HEK293 (cell line): ENCODE data around the gene C2CD2.

Source experiments
- CTCF ChIA-PET: fragments of 350-600 bp; formaldehyde crosslinking; extraction: SDS; loops from one replicate; lab custom pipeline; 2021; ENCODE audit warnings: antibody characterized with exemption; lab: Yijun Ruan, JAX
- POLR2A ChIA-PET: fragments of 300-600 bp; formaldehyde crosslinking; extraction: SDS; loops from one replicate; lab custom pipeline; 2020; ENCODE audit warnings: antibody characterized with exemption, inconsistent platforms; lab: Yijun Ruan, JAX
- H3K27ac ChIP-seq: fragments of 200-500 bp; sonication (Bioruptor generic); 2 replicates; pipeline ENCODE4 v1.5.1; 2014; ENCODE audit warnings: low read depth, low read length, control low read depth, inconsistent platforms; ENCODE audit errors: extremely low read depth
- H3K36me3 ChIP-seq, 2 experiments: fragments of 200-500 bp in 1 of 2; sonication (Bioruptor generic) in 1 of 2; 1 replicate in 1 of 2; 2 replicates in 1 of 2; pipeline ENCODE4 v1.5.1; 2014 to 2017; ENCODE audit warnings: inconsistent platforms in 2 of 2, low read length in 2 of 2; ENCODE audit not compliant: control insufficient read depth in 2 of 2, insufficient read depth in 1 of 2
- H3K4me1 ChIP-seq: fragments of 200-500 bp; sonication (Bioruptor generic); 2 replicates; pipeline ENCODE4 v1.5.1; 2014; ENCODE audit warnings: mild to moderate bottlenecking, low read length, inconsistent platforms; ENCODE audit not compliant: control insufficient read depth, insufficient read depth
- H3K4me3 ChIP-seq: 2 replicates; pipeline ENCODE4 v1.5.1; 2011; ENCODE audit warnings: low read depth, mild to moderate bottlenecking, control low read depth, low read length, moderate library complexity
- H3K9me3 ChIP-seq: fragments of 200-500 bp; sonication (Bioruptor generic); 2 replicates; pipeline ENCODE4 v1.5.1; 2014; ENCODE audit warnings: low read depth, low read length, inconsistent platforms; ENCODE audit not compliant: control insufficient read depth, insufficient read depth
- GFI1B ChIP-seq: fragments of 450-650 bp; formaldehyde crosslinking; IDR thresholded peaks from 2 replicates; pipeline ENCODE4 v1.5.1; 2016; ENCODE audit warnings: missing biosample characterization, missing genetic modification characterization
- GLIS2 ChIP-seq: fragments of 450-650 bp; formaldehyde crosslinking; IDR thresholded peaks from 2 replicates; pipeline ENCODE4 v1.5.1; 2016; ENCODE audit warnings: missing biosample characterization, missing genetic modification characterization
- IKZF3 ChIP-seq: fragments of 450-650 bp; IDR thresholded peaks from 2 replicates; pipeline ENCODE4 v1.5.0; 2018; ENCODE audit warnings: missing biosample characterization, mild to moderate bottlenecking, missing genetic modification characterization, moderate library complexity
- KLF9 ChIP-seq: fragments of 450-650 bp; formaldehyde crosslinking; IDR thresholded peaks from 2 replicates; pipeline ENCODE4 v1.5.1; 2016; ENCODE audit warnings: missing biosample characterization, missing genetic modification characterization, low read depth
- SETDB1 ChIP-seq: IDR thresholded peaks from one replicate; pipeline ENCODE4 v1.6.1; 2017; ENCODE audit warnings: mild to moderate bottlenecking, low read length, moderate library complexity, mixed read lengths; ENCODE audit not compliant: insufficient read length
- ZBTB17 ChIP-seq: fragments of 450-650 bp; formaldehyde crosslinking; IDR thresholded peaks from 2 replicates; pipeline ENCODE4 v1.5.1; 2016; ENCODE audit warnings: missing biosample characterization, missing genetic modification characterization
- ZBTB20 ChIP-seq: fragments of 450-650 bp; formaldehyde crosslinking; IDR thresholded peaks from 2 replicates; pipeline ENCODE4 v1.5.1; 2016; ENCODE audit warnings: missing biosample characterization, missing genetic modification characterization
- ZBTB21 ChIP-seq: fragments of 450-650 bp; formaldehyde crosslinking; IDR thresholded peaks from 2 replicates; pipeline ENCODE4 v1.5.1; 2017; ENCODE audit warnings: missing biosample characterization, missing genetic modification characterization
- ZFHX2 ChIP-seq: fragments of 450-650 bp; formaldehyde crosslinking; conservative IDR thresholded peaks from 2 replicates; pipeline ENCODE4 v1.5.1; 2016; ENCODE audit warnings: missing biosample characterization, missing genetic modification characterization
- ZNF121 ChIP-seq: fragments of 450-650 bp; formaldehyde crosslinking; IDR thresholded peaks from 2 replicates; pipeline ENCODE4 v1.5.1; 2016; ENCODE audit warnings: missing biosample characterization, missing genetic modification characterization
- ZNF133 ChIP-seq: fragments of 450-650 bp; formaldehyde crosslinking; IDR thresholded peaks from 2 replicates; pipeline ENCODE4 v1.5.1; 2016; ENCODE audit warnings: missing biosample characterization, missing genetic modification characterization
- ZNF146 ChIP-seq: fragments of 450-650 bp; formaldehyde crosslinking; IDR thresholded peaks from 2 replicates; pipeline ENCODE4 v1.5.1; 2016; ENCODE audit warnings: missing biosample characterization, missing genetic modification characterization
- ZNF174 ChIP-seq: fragments of 450-650 bp; formaldehyde crosslinking; IDR thresholded peaks from 2 replicates; pipeline ENCODE4 v1.5.0; 2017; ENCODE audit warnings: missing biosample characterization, mild to moderate bottlenecking, missing genetic modification characterization
- ZNF248 ChIP-seq: fragments of 450-650 bp; formaldehyde crosslinking; IDR thresholded peaks from 2 replicates; pipeline ENCODE4 v1.5.1; 2017; ENCODE audit warnings: missing biosample characterization, missing genetic modification characterization
- ZNF473 ChIP-seq: fragments of 450-650 bp; formaldehyde crosslinking; IDR thresholded peaks from 2 replicates; pipeline ENCODE4 v1.5.1; 2017; ENCODE audit warnings: missing biosample characterization, missing genetic modification characterization
- ZNF510 ChIP-seq: fragments of 450-650 bp; formaldehyde crosslinking; IDR thresholded peaks from 2 replicates; pipeline ENCODE4 v1.5.1; 2018; ENCODE audit warnings: mild to moderate bottlenecking, missing genetic modification characterization, missing biosample characterization; ENCODE audit not compliant: insufficient replicate concordance
- ZNF514 ChIP-seq: fragments of 450-650 bp; formaldehyde crosslinking; IDR thresholded peaks from 2 replicates; pipeline ENCODE4 v1.5.1; 2016; ENCODE audit warnings: missing biosample characterization, missing genetic modification characterization
- ZNF549 ChIP-seq: fragments of 450-650 bp; IDR thresholded peaks from 2 replicates; pipeline ENCODE4 v1.5.1; 2018; ENCODE audit warnings: missing biosample characterization, missing genetic modification characterization, mild to moderate bottlenecking, inconsistent platforms, moderate library complexity
- ZNF560 ChIP-seq: fragments of 450-650 bp; formaldehyde crosslinking; IDR thresholded peaks from 2 replicates; pipeline ENCODE4 v1.5.1; 2017; ENCODE audit warnings: missing biosample characterization, missing genetic modification characterization, borderline replicate concordance
- ZNF561 ChIP-seq: fragments of 450-650 bp; IDR thresholded peaks from 2 replicates; pipeline ENCODE4 v1.5.1; 2018; ENCODE audit warnings: missing biosample characterization, missing genetic modification characterization, borderline replicate concordance
- ZNF571 ChIP-seq: fragments of 450-650 bp; formaldehyde crosslinking; IDR thresholded peaks from 2 replicates; pipeline ENCODE4 v1.5.0; 2017; ENCODE audit warnings: missing biosample characterization, missing genetic modification characterization
- ZNF624 ChIP-seq: fragments of 450-650 bp; formaldehyde crosslinking; IDR thresholded peaks from 2 replicates; pipeline ENCODE4 v1.5.1; 2017; ENCODE audit warnings: missing biosample characterization, missing genetic modification characterization
- ZNF670 ChIP-seq: fragments of 450-650 bp; formaldehyde crosslinking; IDR thresholded peaks from 2 replicates; pipeline ENCODE4 v1.5.1; 2016; ENCODE audit warnings: missing biosample characterization, missing genetic modification characterization, low read depth
- ZNF677 ChIP-seq: fragments of 450-650 bp; IDR thresholded peaks from 2 replicates; pipeline ENCODE4 v1.5.0; 2018; ENCODE audit warnings: missing biosample characterization, mild to moderate bottlenecking, missing genetic modification characterization, moderate library complexity
- ZNF768 ChIP-seq: fragments of 450-650 bp; formaldehyde crosslinking; IDR thresholded peaks from 2 replicates; pipeline ENCODE4 v1.5.1; 2018; ENCODE audit warnings: missing biosample characterization, mild to moderate bottlenecking, missing genetic modification characterization
- ZNF776 ChIP-seq: fragments of 450-650 bp; formaldehyde crosslinking; IDR thresholded peaks from 2 replicates; pipeline ENCODE4 v1.5.0; 2017; ENCODE audit warnings: missing biosample characterization, missing genetic modification characterization, borderline replicate concordance
- ZNF777 ChIP-seq: fragments of 450-650 bp; formaldehyde crosslinking; IDR thresholded peaks from 2 replicates; pipeline ENCODE4 v1.5.1; 2017; ENCODE audit warnings: missing biosample characterization, missing genetic modification characterization, borderline replicate concordance
- ZSCAN23 ChIP-seq: fragments of 450-650 bp; formaldehyde crosslinking; IDR thresholded peaks from 2 replicates; pipeline ENCODE4 v1.5.1; 2016; ENCODE audit warnings: missing biosample characterization, missing genetic modification characterization
- TF ChIP-seq, protein P1 (sequence below): fragments of 450-650 bp; formaldehyde crosslinking; IDR thresholded peaks from 2 replicates; pipeline ENCODE4 v1.5.1; 2016; ENCODE audit warnings: missing biosample characterization, missing genetic modification characterization

C2CD2 gene

DNA sequence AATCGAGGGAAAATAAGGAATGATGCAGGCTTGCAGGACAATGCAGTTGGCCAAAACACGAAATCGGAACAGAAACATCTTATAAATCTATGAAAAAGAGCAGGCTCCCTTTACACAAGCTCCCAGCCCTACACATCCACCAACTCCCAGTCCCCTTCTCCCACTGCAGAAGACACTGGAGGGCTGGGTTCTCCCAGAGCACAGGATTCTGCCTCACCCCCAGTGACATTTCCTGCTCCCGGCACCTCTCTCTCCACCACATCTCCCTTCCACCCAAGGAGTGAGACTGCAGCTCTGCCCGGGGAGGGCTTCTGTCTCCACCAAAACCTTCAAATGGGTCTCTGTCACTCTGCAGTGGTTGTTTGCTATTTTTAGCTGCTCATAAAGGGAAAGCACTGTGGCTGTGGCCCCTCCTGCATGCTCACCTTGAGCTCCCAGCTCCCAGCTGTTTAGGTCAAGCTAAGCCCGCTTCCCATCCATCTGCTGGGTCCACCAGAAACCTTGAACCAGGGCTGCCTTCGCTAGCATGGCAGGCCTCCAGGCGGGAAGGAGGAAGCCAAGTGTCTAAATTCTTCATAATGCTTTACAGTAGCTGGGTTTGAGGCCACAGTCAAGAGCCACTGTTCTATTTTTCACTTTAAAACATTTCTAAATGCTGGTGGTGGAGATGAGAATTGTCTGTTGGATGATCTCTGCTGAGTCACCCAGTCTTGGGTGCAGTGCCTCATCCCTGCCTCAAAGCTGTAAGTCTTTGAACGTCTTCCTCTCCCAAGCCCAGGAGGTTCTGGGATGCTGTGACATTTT is 3.3 kb upstream of the C2CD2 start:
- POLR2A ChIA-PET, result no interaction called here
- TF ChIP-seq SETDB1, result no peak
- no peak for TF ChIP-seq ZNF624
- no peak for TF ChIP-seq ZBTB21
- no peak for TF ChIP-seq ZNF670 (tag by site-specific recombination)
- TF ChIP-seq, protein P1, sequence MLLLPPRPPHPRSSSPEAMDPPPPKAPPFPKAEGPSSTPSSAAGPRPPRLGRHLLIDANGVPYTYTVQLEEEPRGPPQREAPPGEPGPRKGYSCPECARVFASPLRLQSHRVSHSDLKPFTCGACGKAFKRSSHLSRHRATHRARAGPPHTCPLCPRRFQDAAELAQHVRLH (tag by site-specific recombination), result no peak
- no peak for TF ChIP-seq ZNF146 (tag by site-specific recombination)
- no peak for TF ChIP-seq IKZF3 (tag by site-specific recombination)
- TF ChIP-seq KLF9 (tag by site-specific recombination), result no peak
- TF ChIP-seq, all 188 proteins: peak for 0
- CTCF ChIA-PET, result interaction anchor here (0.6 to 0.8 kb wide), 4 partner anchors 14 to 345 kb away, joined by 3 to 4 read pairs (median 3); no protein-coding TSS in a partner anchor

DNA sequence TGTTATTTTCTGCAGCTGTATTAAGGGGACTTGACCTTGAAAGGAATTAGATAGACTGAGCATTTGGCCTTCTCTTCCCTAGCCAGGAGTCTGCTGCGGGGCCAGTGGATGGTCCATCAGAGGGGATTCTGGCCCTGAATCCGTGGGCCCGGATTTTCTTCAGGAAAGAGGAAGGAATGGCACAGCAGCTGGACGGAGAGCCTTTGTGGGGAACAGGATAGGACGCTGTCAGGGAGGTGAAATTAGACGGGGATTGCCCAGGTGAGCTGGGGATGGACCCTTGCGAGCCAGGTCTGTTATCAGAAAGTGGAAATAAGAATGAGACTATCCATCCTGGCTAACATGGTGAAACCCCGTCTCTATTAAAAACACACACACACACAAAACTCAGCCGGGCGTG is 1.7 kb upstream of the C2CD2 start:
- Histone ChIP-seq H3K27ac (no peak overlapping the region), H3K4me1 (peaks cover 2% of the 10 kb centered on the region; the same call in 1 of the 2 replicates)
- CTCF ChIA-PET, result interaction anchor here (0.6 kb wide), 1 partner anchor 138 kb away, joined by 3 read pairs; no protein-coding TSS in a partner anchor

More for the DNA sequence above, 3.3 kb upstream of the C2CD2 start:
- H3K36me3 ChIP-seq, result no peaks in the 10 kb centered on the region
- no peaks in the 10 kb centered on the region for H3K9me3 ChIP-seq
- no peak overlapping the region for H3K4me3 ChIP-seq
- peaks cover 2% of the 10 kb centered on the region; the same call in 1 of the 2 replicates for H3K4me1 ChIP-seq
- no peak overlapping the region for H3K27ac ChIP-seq

DNA sequence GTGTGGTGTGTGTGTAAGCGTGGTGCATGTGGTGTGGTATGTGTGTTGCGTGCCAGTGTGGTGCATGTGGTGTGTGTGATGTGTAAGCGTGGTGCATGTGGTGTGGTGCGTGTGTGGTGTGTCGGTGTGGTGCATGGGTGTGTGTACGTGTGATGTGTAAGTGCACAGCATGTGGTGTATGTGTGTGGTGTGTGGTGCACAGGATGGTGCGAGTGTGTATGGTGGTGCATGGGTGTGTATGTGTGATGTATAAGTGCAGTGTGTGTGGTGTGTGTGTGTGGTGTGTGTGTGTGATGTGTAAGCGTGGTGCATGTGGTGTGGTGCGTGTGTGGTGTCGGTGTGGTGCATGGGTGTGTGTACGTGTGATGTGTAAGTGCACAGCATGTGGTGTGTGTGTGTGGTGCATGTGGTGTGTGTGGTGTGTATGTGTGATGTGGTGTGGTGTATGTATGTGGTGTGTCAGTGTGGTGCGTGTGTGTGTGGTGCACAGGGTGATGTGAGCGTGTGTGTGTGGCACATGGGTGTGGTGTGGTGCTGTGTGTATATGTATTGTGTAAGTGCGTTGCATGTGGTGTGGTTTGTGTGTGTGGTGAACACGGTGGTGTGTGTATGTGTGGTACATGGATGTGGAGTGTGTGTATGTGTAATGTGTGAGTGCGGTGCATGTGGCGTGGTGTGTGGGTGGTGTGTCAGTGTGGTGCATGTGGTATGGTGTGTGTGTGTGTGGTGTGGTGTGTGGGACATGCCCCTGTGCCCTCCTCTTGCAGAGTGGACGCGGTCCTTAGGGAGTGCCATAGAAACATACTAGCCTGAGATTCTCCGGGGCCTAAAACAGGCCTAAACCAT is 1.1 kb upstream of the C2CD2 start:
- no peak overlapping the region for H3K27ac ChIP-seq
- ChIA-PET CTCF (no interaction called here), POLR2A (interaction anchor here (0.7 kb wide), 1 partner anchor 9 kb away, joined by 3 read pairs; no protein-coding TSS in a partner anchor)
- H3K36me3 ChIP-seq, result no peaks in the 10 kb centered on the region
- no peaks in the 10 kb centered on the region for H3K9me3 ChIP-seq
- no peak overlapping the region for H3K4me3 ChIP-seq
- peaks cover 2% of the 10 kb centered on the region; the same call in 1 of the 2 replicates for H3K4me1 ChIP-seq
- TF ChIP-seq ZBTB17 (tag by site-specific recombination), result no peak
- no peak for TF ChIP-seq ZNF174 (tag by site-specific recombination)
- no peak for TF ChIP-seq ZNF768 (tag by site-specific recombination)
- TF ChIP-seq ZNF549 (tag by site-specific recombination), result no peak
- no peak for TF ChIP-seq ZNF561 (tag by site-specific recombination)
- no peak for TF ChIP-seq ZNF146 (tag by site-specific recombination)
- TF ChIP-seq GFI1B (tag by site-specific recombination), result no peak
- 0 out of 2 replicates have a peak, but pooled peaks have one; percentile 26 for TF ChIP-seq ZBTB20 (tag by site-specific recombination)
- no peak for TF ChIP-seq ZNF248
- TF ChIP-seq GLIS2 (tag by site-specific recombination), result no peak
- TF ChIP-seq ZNF571 (tag by site-specific recombination), result no peak
- no peak for TF ChIP-seq ZNF777 (tag by site-specific recombination)
- no peak for TF ChIP-seq ZNF510 (tag by site-specific recombination)
- no peak for TF ChIP-seq ZNF514
- TF ChIP-seq ZNF776 (tag by site-specific recombination), result no peak
- TF ChIP-seq ZNF677, result no peak
- TF ChIP-seq ZSCAN23 (tag by site-specific recombination), result no peak
- TF ChIP-seq ZNF121, result no peak
- TF ChIP-seq ZFHX2 (tag by site-specific recombination), result peak; percentile 26
- no peak; the same call in 1 of the 2 replicates for TF ChIP-seq ZNF133
- no peak for TF ChIP-seq ZNF560

More for the DNA sequence above, 1.7 kb upstream of the C2CD2 start:
- H3K36me3 ChIP-seq, result no peaks in the 10 kb centered on the region
- TF ChIP-seq ZNF473 (tag by site-specific recombination), result no peak
- H3K9me3 ChIP-seq, result no peaks in the 10 kb centered on the region
- POLR2A ChIA-PET, result interaction anchor here (0.7 kb wide), 1 partner anchor 9 kb away, joined by 3 read pairs; no protein-coding TSS in a partner anchor
- H3K4me3 ChIP-seq, result no peak overlapping the region
